ENCODE data around the gene ETV3L.

DNA sequence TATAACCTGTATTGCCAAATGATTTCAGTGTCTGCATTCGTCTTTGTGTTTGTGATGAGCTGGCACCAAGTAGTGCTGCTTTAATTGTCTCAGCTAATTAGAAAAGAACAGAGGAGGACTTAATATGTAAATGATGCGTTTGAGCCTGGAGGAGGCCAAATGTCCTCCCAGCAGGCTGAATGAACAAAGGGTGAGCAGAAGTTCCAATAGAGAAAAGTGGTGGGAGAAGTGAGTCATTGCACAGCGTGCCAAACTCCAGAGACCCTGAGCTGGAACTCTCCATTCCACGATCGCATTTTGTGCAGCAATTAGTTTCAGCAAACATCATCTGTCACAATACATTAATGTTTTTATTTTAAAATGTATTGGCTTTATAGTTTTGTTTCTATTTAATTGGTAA, 17.9 kb downstream of the ETV3L start:
- TF ChIP-seq, protein P1, sequence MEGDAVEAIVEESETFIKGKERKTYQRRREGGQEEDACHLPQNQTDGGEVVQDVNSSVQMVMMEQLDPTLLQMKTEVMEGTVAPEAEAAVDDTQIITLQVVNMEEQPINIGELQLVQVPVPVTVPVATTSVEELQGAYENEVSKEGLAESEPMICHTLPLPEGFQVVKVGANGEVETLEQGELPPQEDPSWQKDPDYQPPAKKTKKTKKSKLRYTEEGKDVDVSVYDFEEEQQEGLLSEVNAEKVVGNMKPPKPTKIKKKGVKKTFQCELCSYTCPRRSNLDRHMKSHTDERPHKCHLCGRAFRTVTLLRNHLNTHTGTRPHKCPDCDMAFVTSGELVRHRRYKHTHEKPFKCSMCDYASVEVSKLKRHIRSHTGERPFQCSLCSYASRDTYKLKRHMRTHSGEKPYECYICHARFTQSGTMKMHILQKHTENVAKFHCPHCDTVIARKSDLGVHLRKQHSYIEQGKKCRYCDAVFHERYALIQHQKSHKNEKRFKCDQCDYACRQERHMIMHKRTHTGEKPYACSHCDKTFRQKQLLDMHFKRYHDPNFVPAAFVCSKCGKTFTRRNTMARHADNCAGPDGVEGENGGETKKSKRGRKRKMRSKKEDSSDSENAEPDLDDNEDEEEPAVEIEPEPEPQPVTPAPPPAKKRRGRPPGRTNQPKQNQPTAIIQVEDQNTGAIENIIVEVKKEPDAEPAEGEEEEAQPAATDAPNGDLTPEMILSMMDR (IDR thresholded peaks at IDR 0.05; ENCODE audit: insufficient read depth, low read depth, low read length): no peak
- TF ChIP-seq EZH2 (IDR thresholded peaks at IDR 0.05; ENCODE audit: insufficient read depth, low read length): no peak
